GM18508 (cell line): ENCODE results near the gene UEVLD.

ENCODE experiments used
- ATAC-seq: cut with Tn5 transposase; IDR thresholded peaks from one replicate; pipeline ENCODE4 v1.9.1; 2021; ENCODE audit warnings: moderate number of reproducible peaks; ENCODE audit not compliant: insufficient read depth, unreplicated experiment

UEVLD gene

DNA sequence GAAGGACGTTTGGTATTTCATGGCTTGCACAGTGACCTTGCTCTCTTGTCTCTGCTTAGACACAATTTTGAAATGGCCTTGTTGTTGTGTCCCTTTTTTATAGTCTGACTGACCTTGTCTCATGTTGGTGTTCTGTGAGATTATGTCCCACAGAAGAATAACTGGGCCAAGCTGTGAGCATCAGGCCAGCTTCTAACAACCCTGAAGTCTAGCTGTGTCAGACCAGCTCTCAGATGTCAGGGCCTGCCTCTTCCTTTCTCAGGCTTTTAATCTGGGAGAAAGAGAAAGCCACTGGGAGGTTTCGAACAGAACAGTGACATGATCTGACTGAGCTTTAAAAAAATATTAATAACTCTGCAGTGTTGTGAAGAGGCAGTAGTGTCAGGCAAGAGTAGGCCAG is 2.0 kb upstream of the UEVLD start:
- ATAC-seq, result no peak

DNA sequence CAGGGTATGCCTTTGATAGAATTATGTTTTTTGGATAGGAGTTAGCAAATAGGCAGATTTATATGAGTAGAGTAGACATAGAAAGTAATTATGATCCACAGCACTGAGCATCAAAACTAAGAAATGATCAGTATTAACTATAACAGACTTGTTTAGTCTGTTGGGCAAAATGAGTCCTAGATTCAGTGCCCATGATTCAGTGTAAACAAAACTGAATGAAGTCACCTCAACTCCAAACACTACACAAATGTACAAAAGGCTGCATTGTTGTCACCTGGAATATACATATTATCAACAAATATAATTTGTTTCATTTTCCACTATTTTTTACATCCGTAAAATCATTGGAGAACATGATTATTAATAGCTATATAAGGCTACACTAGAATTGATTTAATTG is 6.7 kb downstream of the UEVLD start:
- ATAC-seq, result no peak

DNA sequence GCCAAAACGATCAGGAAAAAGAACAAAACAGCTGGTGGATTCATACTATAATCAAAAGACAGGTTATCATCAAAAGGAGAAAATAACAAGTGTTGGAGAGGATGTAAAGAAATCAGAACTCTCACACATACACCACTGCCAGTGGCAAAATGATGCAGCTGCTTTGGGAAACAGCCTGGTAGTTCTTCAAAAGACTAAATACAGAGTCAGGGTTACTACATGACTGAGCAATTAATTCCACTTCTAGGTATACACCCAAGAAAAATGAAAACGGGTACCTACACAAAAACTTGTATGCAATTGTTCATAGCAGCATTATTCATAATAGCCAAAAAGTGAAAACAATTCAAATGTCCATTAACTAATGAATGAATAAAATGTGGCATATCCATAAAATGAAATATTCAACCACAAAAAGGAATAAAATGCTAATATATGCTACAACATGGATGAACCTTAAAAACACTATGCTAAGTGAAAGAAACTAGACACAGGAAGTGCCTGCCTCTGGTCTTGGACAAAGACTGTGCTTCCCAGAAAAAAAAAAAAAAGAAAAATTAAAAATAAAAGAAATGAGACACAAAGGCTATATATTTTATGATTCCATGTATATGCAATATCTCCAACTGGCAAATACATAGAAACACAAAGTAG is 8.3 kb downstream of the UEVLD start:
- no peak for ATAC-seq

DNA sequence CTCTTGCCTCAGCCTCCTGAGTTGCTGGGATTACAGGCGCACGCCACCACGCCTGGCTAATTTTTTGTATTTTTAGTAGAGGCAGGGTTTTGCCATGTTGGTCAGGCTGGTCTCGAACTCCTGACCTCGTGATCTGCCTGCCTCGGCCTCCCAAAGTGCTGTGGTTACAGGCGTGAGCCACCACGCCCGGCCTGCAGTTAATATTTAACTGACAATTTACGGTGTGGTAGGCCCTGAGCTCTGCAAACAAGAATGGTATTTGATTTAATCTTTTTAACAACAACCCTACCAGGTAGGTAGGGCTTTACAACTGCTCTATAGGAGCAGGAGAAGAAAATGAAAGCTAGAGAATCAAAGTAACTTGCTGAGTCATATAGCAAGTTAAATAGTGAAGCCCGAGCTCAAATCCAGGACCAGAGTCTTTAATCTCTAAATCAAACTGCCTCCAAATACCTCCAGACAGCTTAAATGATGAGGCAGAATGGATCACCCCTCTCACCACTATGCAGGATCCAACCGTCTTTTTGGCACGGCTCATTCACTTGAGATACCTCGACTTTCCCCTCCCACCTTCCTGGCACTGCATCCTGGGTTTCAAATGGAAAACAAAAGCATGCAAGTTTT is 9.4 kb downstream of the UEVLD start:
- peak; percentile 77 for ATAC-seq

DNA sequence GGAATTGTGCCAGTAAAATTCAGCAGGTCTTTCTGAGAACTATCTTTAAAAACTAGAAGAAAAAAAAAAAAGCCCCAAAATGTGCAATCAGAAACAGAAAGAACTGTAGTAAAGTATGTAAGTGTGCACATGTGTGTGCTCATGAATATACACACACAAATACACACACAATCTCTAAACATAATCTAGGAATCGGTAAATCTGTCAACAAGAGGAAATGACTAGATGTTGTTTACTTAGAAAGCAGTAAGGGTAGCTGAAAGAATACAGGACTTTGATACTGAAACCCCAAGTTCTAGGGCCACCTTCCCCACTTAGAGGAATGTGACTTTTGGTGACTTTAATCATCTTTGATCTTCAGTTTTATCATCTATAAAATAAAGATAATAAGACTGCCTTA is 13.2 kb downstream of the UEVLD start:
- ATAC-seq, result no peak

DNA sequence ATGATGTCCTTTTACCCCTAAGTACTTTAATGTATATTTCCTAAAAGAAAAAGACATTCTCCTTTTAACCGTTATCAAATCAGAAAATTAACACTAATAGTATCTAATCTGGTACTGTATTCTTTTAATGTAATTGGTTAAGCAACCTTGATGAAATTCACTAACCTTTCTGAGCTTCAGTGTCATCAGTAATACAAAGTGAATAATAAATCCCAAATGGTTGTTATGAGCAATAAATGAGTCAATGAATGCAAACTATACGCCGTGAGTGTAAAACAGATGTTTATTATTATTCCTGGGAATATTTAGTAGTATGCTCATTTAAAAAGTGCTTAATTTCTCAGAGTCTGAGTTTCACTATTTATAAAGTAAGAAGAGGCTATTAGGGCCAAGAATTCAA is 21.5 kb downstream of the UEVLD start:
- no peak for ATAC-seq

DNA sequence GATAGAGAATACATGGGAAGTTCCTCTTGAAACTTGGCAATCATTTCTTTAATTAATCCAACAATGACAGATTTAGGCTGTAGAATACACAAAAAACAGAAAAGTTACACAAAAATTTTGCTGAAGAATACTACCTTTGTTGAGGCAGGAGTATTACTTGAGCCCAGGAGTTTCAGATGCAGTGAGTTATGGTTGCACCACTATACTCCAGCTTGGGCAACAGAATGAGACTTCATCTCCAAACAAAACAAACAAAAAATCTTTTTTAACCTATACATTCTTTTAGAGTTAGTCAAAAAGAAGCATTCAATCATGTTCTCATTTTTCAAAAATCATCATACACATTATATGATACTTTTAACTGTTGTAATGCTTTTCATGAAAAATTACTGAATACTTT is 22.1 kb downstream of the UEVLD start:
- ATAC-seq, result no peak

DNA sequence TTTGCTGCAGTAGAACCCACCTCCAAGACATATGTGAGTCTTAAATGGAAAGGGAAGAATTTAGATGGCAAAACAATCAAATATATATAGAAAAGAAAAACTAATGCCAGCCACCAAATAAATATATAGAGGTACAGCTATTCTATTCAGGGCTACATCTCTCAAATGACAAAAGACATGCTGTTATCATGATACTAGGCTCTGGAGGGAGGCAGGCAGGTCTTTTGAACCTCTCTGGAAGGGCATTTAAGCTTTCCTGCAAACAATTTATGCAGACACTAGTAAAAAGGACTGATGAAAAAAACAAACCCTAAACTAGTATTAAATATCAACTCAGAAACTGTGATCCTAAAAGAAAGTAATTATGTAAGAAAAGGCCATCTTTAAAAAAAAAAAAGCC is 24.4 kb downstream of the UEVLD start:
- no peak for ATAC-seq

DNA sequence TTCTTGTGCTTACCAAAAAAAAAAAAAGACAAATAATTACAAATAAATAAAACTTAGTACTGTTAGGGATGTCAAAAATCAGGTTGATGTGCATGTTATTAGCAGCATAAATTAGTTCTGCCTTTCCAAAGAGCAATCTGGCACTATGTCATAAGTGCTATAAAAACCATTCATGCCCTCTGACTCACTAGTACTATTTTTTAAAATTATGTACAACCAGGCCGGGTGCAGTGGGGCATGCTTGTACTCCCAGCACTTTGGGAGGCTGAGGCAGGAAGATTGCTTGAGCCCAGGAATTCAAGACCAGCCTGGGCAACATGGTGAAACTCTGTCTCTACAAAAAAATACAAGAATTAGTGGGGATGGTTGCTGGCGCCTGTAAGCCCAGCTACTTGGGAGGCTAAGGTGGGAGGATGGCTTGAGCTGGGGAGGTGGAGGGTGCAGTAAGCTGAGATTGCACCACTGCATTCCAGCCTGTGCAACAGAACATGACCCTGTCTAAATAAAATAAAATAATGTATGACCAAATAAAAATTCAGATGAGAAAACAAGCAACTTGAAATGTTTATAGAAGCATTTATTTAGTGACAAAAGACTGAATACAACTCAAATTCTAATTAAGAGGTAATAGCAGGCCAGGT is 25.3 kb downstream of the UEVLD start:
- ATAC-seq, result no peak

DNA sequence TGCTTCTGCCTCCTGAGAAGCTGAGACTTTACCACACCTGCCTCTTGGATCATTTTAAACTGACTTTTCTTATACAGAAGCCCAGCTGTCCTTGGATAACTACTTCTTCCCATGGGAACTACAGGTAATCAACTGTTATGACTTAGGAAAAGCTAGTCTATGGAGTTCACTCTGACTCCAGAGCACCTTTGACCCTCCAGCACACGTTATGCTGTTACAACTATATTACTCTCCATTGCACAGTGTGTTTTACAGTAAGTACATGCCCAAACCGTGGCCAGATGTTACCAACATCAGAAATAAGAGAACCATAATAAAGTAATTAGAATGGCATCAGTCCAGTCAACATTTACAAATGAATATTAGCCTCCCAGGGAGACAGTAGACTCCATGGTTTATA is 40.5 kb downstream of the UEVLD start:
- no peak for ATAC-seq

DNA sequence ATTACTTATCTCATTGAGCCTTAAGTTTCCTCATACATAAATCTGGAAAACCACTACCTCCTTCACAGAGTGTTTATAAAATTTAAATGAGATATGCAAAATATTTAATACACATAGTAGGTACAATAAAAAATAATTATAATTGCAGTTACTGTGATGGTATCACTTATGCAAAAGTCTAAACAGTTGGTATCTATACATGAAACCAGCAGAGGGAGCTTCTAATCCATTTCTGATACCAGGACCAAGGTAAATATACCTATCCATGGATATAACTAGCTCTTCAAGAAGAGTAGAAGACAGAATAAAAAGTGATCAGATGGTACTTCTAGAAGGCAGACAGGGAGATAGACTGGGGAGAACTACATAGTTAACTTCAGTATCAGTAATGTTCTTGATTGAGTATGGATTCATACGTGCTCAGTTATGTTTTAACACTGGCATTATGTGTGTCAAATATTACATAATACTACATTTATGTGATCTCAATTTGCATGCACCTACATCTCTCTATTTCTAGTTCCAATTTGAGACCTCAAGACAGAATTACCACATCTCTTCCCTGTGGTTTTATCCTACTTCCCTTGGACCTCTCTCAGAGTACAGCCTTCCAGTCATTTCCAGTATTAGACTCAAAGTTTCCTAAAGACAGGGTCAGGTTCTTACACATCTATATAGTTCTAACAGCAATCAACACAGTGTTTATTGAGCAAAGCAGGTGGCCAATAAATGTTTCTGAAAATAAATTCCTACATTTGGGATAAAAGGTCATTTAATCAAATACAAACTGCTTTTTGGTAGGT is 48.1 kb downstream of the UEVLD start:
- ATAC-seq, result no peak

DNA sequence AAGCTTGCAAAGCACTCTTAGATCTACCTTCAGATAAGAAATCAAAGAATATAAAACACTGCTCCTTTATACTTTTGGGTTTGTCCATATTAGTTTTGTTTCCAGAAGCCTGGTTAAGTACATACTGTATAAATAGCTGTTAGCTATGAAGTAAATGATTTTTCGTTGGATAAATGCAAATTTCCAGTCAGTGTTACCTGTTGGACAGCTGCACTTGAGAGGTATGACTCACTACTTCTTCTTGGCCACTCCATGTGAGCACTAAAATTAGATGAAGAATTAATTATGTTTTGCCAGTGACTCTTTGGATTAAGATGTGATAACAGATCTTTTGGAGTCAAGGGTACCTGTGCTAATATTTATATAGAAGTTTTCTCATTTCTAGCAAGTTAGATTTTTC is 52.3 kb downstream of the UEVLD start:
- no peak for ATAC-seq

DNA sequence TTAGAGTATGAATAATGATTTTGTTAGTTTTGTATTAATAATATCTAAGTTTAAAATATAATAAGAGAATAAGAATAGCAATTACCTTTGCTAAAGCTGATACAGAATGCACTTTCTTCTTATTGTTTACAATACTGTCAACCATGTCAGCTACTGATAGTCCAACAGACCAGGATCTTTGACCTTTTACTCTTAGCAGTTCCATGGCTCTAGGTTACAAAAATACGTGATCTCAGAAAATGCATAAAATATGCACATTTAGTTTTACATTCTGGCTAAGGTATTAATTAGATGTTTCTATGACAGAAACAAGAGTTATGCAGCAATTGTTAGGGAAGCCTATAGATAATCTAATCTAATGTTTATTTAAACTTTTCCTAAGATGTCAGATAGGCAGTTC is 54.3 kb downstream of the UEVLD start:
- no peak for ATAC-seq

DNA sequence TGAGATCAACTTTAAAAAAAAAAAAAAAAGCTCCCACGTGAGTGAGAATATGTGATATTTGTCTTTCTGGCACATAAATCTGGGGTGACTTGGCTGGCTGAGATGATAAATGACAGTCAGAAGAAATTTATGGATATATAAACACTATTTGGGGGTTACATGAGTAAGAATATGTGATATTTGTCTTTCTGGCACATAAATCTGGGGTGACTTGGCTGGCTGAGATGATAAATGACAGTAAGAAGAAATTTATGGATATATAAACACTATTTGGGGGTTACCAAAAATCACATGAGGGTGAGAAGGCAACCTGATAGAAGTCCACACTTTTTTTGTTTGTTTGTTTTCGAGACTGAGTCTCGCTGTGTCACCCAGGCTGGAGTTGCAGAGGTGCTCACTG is 55.2 kb downstream of the UEVLD start:
- ATAC-seq, result no peak

DNA sequence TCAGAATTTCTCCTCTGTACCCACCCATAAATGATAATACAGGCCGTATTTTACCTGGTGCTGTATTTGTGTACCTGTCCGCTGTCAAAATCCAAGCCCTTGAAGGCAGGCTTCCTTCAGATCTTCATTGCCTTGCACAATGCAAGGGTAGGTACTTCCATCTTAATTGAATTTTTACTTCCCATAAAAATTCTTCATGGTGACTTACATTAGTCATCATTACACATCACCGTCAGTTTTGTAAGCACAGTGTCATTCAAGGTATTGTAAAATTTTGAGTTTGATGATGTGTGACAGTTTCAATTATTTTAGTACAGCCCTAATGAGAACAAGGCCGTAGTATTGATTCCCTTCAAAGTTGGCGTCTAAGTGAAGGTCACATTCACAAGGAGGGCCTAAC is 61.0 kb downstream of the UEVLD start:
- no peak for ATAC-seq

DNA sequence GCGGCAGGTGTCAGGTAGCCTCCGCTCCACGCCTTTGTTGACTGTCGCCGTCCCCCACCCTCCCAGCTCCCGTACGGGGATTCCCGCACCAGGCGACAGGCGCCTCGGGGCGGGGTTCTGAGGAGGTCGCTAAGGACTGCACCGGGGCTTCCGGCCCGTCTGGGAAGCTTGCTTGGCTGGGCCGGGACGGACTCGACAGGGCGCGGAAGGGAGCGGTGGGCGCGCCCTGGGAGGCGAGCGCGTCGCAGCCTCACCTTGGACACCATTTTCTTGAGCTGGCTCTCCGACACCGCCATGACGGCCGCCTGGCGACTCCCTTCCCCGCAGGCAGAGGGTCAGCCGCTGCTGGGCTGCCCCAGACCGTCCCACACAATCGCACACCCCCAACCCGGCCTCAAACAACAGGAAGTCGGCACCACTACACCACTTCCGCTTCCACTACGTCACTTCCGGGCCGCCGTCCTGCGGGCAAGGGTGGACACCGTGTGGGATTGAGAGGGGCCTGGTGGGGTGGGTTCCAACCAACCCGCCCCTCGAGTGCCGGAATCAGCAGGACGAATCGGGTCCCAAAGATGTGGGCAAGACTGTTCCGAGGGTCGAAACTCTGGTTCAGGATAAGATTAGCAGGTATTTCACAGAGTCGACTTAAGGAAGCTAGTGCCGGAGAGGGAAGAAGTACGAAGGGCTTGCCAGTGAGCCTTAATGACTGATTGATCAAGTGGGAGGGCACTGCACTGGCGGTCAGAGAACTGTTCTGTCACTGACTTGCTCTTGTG is 61.8 kb downstream of the UEVLD start, which contains the start of gene TSG101:
Gene TSG101, minus strand, starts transcription at position 422 of the 776 bp plus-strand sequence. Its CDS starts 126 bp downstream, at position 296.
- peak; percentile 85 for ATAC-seq

DNA sequence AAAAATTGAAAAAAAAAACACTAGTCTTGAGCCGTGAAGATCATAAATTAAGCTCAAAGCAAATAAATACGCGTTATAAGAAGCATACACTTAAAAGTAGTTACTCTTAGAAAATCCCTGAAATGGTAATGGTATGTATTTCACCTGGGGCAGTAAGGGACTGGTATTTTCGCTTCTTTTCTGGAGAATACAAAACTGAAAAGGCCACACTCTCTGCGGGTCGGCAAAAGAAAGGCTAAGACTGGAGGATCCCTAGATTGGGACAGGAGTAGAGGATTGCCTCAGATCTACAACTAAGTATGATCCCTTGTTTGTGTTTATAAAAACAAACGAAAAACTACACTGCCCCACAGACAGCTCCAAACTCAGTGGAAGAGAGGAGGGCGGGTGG is 62.4 kb downstream of the UEVLD start:
- ATAC-seq, result no peak

DNA sequence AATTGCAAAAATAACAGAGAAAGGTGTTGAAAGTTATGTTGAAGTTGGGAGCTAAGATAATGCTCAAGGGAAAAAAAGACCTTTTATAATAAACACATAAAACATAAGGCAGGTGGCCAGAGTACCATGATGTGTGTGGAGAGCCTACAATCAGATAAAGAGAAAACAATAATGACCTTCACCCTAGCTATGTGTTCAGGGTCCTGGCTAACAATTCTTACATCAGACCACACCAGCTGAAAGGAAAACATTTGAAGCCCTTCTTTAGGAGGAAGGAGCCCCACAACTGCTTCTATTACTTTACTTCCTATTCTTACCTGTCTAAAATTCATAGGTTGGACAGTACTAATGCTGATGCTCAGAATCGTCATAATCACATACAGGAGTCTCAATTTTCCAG is 64.3 kb downstream of the UEVLD start:
- ATAC-seq, result no peak

DNA sequence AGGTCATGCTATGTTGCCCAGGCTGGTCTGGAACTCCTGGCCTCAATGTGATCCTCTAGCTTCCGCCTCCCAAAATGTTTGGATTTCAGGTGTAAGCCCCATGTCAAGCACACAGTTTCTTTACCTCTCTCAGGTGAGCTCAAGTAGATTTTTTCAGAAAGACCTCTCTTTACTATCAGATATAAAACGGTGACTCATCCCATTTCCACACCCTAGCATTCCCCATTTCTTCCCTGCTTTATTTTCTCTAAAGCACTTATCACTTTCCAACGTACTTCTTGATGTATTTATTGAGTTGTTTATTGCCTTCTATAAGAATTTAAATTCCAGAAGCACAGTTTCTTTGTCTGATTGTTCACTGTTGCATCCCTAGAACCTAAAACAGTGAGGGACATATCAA is 65.5 kb downstream of the UEVLD start:
- ATAC-seq, result no peak

DNA sequence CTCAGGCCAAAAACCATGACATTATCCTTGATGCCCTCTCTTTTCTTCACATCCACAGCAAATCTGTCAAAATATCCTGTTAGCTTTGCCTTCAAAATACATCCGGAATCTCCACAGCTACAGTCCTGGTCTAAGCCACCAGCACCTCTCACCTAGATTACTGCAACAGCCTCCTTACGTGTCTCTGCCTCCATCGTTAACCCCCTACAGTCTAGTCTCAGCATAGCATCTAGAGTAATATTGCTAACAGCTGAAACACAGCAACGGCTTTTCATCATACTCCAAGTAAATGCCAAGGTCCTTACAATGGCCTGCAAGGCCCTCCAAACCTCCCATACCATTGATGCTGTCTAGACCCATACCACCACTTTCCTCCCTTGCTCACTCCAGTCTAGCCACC is 66.1 kb downstream of the UEVLD start:
- ATAC-seq, result no peak
